Fibroblast of pulmonary artery (primary cell): ENCODE data around the gene TENM4.

Experiments used
- DNase-seq: peaks from one replicate; pipeline ENCODE4 v3.0.0-alpha.2; 2010; ENCODE audit warnings: low read depth
- H3K4me3 ChIP-seq: replicated peaks from 2 replicates; pipeline ENCODE4 v1.5.1; 2011; ENCODE audit warnings: low read depth, mild to moderate bottlenecking, control low read depth, low read length, moderate library complexity
- CTCF ChIP-seq: IDR thresholded peaks from 2 replicates; pipeline ENCODE4 v1.5.1; 2011; ENCODE audit warnings: mild to moderate bottlenecking, control low read depth, low read length, inconsistent platforms; ENCODE audit errors: missing control alignments

The TENM4 gene

DNA sequence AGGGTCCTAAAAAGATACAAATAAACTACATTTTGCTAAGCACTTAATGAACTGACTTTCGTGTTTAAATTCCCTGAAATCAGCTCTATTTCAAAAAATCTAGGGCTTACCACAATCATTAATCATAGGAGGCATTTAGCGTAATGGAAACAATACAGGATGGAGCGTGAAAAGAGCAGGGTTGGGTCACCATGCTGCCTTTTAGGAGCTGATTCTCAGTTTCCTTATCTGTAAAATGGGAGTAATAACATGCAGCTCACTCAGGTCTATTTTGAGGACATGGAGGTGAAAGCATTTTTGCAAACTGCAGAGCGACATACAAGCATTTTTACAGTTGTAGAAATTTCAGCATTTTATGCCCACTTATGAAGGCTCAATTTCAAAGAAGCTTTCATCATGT, 407.0 kb downstream of the TENM4 start:
- DNase-seq, result no peak
- TF ChIP-seq CTCF, result no peak
- H3K4me3 ChIP-seq, result no peak overlapping the region

GRCh38 chr11:79030448-79030847, 410.4 kb downstream of the TENM4 start:
- H3K4me3 ChIP-seq, result no peak overlapping the region
- no peak for TF ChIP-seq CTCF
- no peak for DNase-seq

DNA sequence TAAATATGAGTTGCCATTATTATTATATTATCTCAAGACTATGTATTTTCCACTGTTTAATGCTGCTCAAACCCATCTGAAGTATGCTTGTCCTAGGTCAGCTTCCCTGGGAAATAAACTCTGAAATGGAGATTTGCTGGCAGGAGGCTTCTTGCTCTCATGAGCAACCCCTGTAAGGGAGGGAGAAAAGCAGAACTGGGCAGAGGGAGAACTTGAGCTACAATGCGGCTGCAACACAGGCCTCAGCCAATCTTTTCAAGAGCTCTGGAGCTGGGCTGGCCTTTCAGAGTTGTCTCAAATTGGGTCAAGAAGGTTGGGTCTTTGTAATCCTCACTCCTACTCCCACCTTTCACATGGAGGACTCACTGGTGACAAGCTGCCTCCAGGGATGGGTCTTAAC, 412.6 kb downstream of the TENM4 start:
- no peak for DNase-seq
- no peak overlapping the region for H3K4me3 ChIP-seq
- no peak for TF ChIP-seq CTCF

DNA sequence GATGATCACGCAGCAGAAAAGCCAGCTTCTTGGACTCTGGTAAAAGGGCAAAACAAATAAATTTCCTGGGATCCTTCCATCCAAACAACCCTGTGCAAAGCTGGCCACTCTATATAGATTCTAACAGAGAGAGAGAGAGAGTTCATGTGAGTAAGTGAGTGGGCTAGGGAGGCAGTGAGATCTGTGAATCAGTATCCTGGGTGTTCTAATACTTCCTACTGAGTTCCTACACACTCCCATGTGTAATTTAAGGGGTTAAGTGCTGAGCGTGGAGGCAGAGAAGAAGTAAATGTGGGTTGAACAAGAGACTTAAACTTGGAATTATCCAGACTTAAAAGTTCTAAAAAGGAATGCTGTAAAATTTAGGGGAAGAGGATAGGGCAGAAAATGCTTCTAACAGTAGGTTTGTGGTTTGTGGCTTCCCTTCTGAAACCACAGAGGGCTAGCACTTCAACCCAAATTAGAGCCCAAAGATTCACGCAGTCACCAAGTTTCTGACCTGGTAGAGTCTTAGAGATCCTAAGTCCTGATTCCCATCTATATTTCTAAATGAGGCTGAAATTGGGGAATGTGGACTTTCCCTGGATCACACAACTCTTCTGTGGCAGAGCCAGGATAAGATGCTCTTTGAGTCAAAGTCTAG, 413.9 kb downstream of the TENM4 start:
- DNase-seq, result no peak
- TF ChIP-seq CTCF, result no peak

DNA sequence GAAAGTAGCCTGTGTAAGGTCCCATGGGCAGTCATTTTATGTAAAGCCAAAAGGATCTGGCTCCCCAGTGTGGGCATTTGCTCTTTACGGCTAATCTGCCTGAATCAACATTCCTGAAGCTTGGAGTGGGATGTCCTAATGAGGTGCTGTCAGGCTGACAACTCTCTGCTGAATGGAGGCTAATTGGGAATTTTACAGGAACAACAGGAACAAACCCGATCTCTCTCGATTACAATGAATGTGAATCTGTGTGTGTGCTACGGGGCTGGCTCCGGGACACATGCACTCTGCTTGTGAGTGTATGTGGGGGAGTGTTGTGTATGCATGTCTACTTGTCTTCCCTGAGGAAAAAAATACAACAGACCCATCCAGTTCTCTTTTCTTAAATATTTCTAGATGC, 415.2 kb downstream of the TENM4 start:
- no peak overlapping the region for H3K4me3 ChIP-seq
- DNase-seq, result no peak
- no peak for TF ChIP-seq CTCF

More for the DNA sequence above, 413.9 kb downstream of the TENM4 start:
- H3K4me3 ChIP-seq, result no peak overlapping the region

GRCh38 chr11:79025097-79025496, 415.7 kb downstream of the TENM4 start:
- H3K4me3 ChIP-seq, result no peak overlapping the region
- TF ChIP-seq CTCF, result no peak
- no peak for DNase-seq

- no peak overlapping the region for H3K4me3 ChIP-seq
- TF ChIP-seq CTCF, result no peak
- no peak for DNase-seq
These were observed 418.6 kb downstream of the TENM4 start for GRCh38 chr11:79022265-79022664.
